Hematopoietic multipotent progenitor cell (in vitro differentiated cells): ENCODE measurements around the gene RFX1. TPM values are rescaled to one million over a fixed set of nuclear protein-coding genes. Genes with fewer than 3 reads are reported as not detected.
A peak's percentile ranks its signal among the peaks of the same experiment; 100 is the strongest.

ENCODE experiments used
- DNase-seq, 3 donors: peaks; one replicate each; pipeline ENCODE4 v3.0.0-alpha.2; 2011 to 2015; ENCODE audit warnings: low read depth in 2 of 3, low spot score in 2 of 3
- total RNA-seq: library from RNA; depleted of rRNA; stranded (reverse); fragments of >200 nt; gene quantifications from one replicate; pipeline ENCODE4 v1.2.3, GENCODE V29; 2012

Gene RFX1
- total RNA-seq, 1 donor, result 20.2 TPM

- no peak for DNase-seq
These were observed 43.2 kb downstream of the RFX1 start for GRCh38 chr19:13962699-13963602.

- no peak for DNase-seq
These were observed 44.1 kb downstream of the RFX1 start for GRCh38 chr19:13961826-13962698.

GRCh38 chr19:13960863-13961784 is 45.0 kb downstream of the RFX1 start:
- DNase-seq, result no peak

- peak in 2 of 3 donors; percentile 43 to 55 for DNase-seq
These were observed 45.9 kb downstream of the RFX1 start for GRCh38 chr19:13959962-13960862.

- no peak for DNase-seq
These were observed 46.8 kb downstream of the RFX1 start for GRCh38 chr19:13959141-13959961.

- DNase-seq, result no peak
These were observed 48.1 kb downstream of the RFX1 start for GRCh38 chr19:13958043-13958442.

- DNase-seq, result no peak
These were observed 49.1 kb downstream of the RFX1 start for GRCh38 chr19:13957051-13957450.

- no peak for DNase-seq
These were observed 49.8 kb downstream of the RFX1 start for GRCh38 chr19:13956365-13956744.

GRCh38 chr19:13955662-13956364 is 50.3 kb downstream of the RFX1 start:
- no peak for DNase-seq

- no peak for DNase-seq
These were observed 51.9 kb downstream of the RFX1 start for GRCh38 chr19:13954185-13954584.

GRCh38 chr19:13952931-13953531 is 53.1 kb downstream of the RFX1 start:
- no peak for DNase-seq

- peak; percentile 89 to 99 (median 99) for DNase-seq
These were observed 53.8 kb downstream of the RFX1 start, which contains the start of gene DCAF15 for GRCh38 chr19:13952154-13952930. DCAF15 (plus strand) TSS chr19:13952509; CDS start chr19:13952513, 4 bp downstream.

GRCh38 chr19:13951799-13952153 is 54.3 kb downstream of the RFX1 start:
- no peak for DNase-seq

GRCh38 chr19:13951043-13951442 is 55.1 kb downstream of the RFX1 start:
- no peak for DNase-seq

GRCh38 chr19:13946414-13946813 is 59.7 kb downstream of the RFX1 start:
- no peak for DNase-seq

- no peak for DNase-seq
These were observed 64.0 kb downstream of the RFX1 start for GRCh38 chr19:13942023-13942684.
